ENCODE data around the gene CLSTN1.

The CLSTN1 gene

DNA sequence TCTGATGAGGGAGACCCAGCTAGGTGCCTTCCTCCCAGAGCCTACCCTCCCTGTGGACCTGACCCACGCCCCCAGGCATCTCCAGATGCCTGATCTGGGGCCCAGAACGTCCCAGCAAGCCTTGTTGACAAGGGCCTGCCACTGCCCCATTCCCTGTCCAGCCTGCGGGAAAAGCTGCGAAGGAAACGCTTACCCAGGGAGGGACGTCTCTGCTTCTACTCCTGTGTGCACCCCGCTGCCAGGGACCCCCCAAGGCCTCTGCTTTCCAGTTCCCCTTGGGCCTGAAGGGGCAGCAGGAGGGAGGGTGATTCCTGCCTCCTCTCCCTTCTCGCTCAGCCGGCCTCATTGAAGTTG lies 11.6 kb upstream of the CLSTN1 start:
- Mint-ChIP-seq H3K36me3 (ENCODE audit: insufficient read depth) (no peaks in the 10 kb centered on the region), H3K27ac (ENCODE audit: low read depth) (peak overlapping the region; percentile 41), H3K4me3 (no peak overlapping the region), H3K27me3 (no peaks in the 10 kb centered on the region), H3K4me1 (peaks cover 7% of the 10 kb centered on the region), H3K9me3 (no peaks in the 10 kb centered on the region)
- no peak for DNase-seq (ENCODE audit: low spot score in 2 of 2)
- no peak for ATAC-seq (replicated peaks; ENCODE audit: extremely low read depth, poor library complexity, severe bottlenecking)

- no peaks in the 10 kb centered on the region for H3K27me3 Mint-ChIP-seq
Observed at GRCh38 chr1:9833632-9834031, 9.9 kb upstream of the CLSTN1 start.

GRCh38 chr1:9827558-9828185 lies 3.9 kb upstream of the CLSTN1 start:
- ATAC-seq (replicated peaks; ENCODE audit: extremely low read depth, poor library complexity, severe bottlenecking) = no peak
- DNase-seq (ENCODE audit: low spot score in 2 of 2) = no peak
- no peak overlapping the region for H3K4me3 Mint-ChIP-seq

More at GRCh38 chr1:9833632-9834031, 9.9 kb upstream of the CLSTN1 start:
- H3K4me3 Mint-ChIP-seq = no peak overlapping the region
- ATAC-seq (replicated peaks; ENCODE audit: extremely low read depth, poor library complexity, severe bottlenecking) (no peak), DNase-seq (ENCODE audit: low spot score in 2 of 2) (no peak)
- H3K4me1 Mint-ChIP-seq = peaks cover 7% of the 10 kb centered on the region
- H3K36me3 Mint-ChIP-seq (ENCODE audit: insufficient read depth) = no peaks in the 10 kb centered on the region
- no peaks in the 10 kb centered on the region for H3K9me3 Mint-ChIP-seq
- no peak overlapping the region for H3K27ac Mint-ChIP-seq (ENCODE audit: low read depth)

GRCh38 chr1:9826616-9827015 lies 2.9 kb upstream of the CLSTN1 start:
- Mint-ChIP-seq H3K4me1 (peaks cover 28% of the 10 kb centered on the region), H3K9me3 (no peaks in the 10 kb centered on the region), H3K36me3 (ENCODE audit: insufficient read depth) (peaks cover 16% of the 10 kb centered on the region), H3K4me3 (no peak overlapping the region), H3K27ac (ENCODE audit: low read depth) (no peak overlapping the region), H3K27me3 (no peaks in the 10 kb centered on the region)
- DNase-seq (ENCODE audit: low spot score in 2 of 2) (no peak), ATAC-seq (replicated peaks; ENCODE audit: extremely low read depth, poor library complexity, severe bottlenecking) (no peak)

More at GRCh38 chr1:9827558-9828185, 3.9 kb upstream of the CLSTN1 start:
- Mint-ChIP-seq H3K27me3 (no peaks in the 10 kb centered on the region), H3K36me3 (ENCODE audit: insufficient read depth) (peaks cover 15% of the 10 kb centered on the region), H3K27ac (ENCODE audit: low read depth) (no peak overlapping the region), H3K9me3 (no peaks in the 10 kb centered on the region), H3K4me1 (peaks cover 18% of the 10 kb centered on the region)

GRCh38 chr1:9826087-9826486 lies 2.3 kb upstream of the CLSTN1 start:
- H3K9me3 Mint-ChIP-seq = no peaks in the 10 kb centered on the region
- ATAC-seq (replicated peaks; ENCODE audit: extremely low read depth, poor library complexity, severe bottlenecking) (no peak), DNase-seq (ENCODE audit: low spot score in 2 of 2) (no peak)
- H3K27ac Mint-ChIP-seq (ENCODE audit: low read depth) = peak overlapping the region; percentile 58
- H3K36me3 Mint-ChIP-seq (ENCODE audit: insufficient read depth) = peaks cover 16% of the 10 kb centered on the region
- H3K4me1 Mint-ChIP-seq = peaks cover 28% of the 10 kb centered on the region
- no peaks in the 10 kb centered on the region for H3K27me3 Mint-ChIP-seq
- H3K4me3 Mint-ChIP-seq = peak overlapping the region; percentile 89

DNA sequence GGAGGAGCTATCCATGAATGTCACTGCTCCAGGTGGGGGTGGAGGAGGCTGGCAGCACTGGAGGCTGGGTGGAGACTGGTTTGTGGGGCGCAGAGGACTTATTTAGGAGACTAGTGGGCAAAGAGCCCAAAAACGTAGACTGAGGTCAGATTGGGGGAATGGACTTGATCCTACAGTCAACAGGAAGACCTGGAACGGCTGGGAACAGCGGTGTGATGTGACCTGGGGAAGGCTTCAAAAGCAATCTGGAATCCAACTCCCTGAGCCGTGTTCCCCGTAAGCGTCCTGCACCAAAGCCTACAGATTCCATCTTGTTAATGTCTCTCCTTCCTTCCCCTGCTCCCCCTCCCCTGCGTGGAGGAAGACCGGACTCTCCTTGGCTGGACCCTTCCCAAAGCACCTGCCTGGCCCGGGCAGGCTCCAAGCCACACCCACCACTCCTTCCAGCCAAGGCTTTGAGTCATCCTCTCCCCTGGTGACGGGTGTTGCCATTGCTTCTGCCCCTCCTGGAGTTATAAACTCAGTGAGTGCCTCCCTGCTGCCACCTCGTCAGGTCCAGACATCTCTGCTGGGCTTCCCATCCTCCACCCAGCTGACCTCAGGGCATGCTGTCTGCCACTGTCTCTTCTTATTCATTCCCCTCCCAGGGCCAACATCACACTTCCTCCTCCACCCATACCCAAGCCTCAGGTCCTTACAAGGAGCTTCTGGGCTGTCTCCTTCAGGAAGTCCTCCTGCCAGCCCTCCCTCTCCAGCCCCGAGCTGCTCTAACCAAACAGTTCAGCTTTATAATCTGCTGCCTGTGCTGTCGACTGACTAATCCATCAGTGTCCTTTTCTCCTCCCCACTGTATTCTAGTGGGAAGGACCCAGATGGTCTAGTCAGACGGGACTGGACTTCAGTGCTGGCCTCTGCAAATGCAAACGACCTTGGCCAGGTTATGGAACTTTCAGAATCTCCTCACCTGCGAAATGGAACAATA lies 1.6 kb upstream of the CLSTN1 start:
- peak; percentile 22 to 37 for DNase-seq (ENCODE audit: low spot score in 2 of 2)
- no peaks in the 10 kb centered on the region for H3K27me3 Mint-ChIP-seq
- H3K36me3 Mint-ChIP-seq (ENCODE audit: insufficient read depth) = peaks cover 17% of the 10 kb centered on the region
- H3K9me3 Mint-ChIP-seq = no peaks in the 10 kb centered on the region
- H3K4me3 Mint-ChIP-seq = peak overlapping the region; percentile 89
- peak; percentile 31 for ATAC-seq (replicated peaks; ENCODE audit: extremely low read depth, poor library complexity, severe bottlenecking)
- H3K4me1 Mint-ChIP-seq = peaks cover 33% of the 10 kb centered on the region
- H3K27ac Mint-ChIP-seq (ENCODE audit: low read depth) = peak overlapping the region; percentile 58

- H3K9me3 Mint-ChIP-seq = no peaks in the 10 kb centered on the region
- peaks cover 38% of the 10 kb centered on the region for H3K4me1 Mint-ChIP-seq
- H3K27ac Mint-ChIP-seq (ENCODE audit: low read depth) = peak overlapping the region; percentile 58
- DNase-seq (ENCODE audit: low spot score in 2 of 2) = no peak
- H3K27me3 Mint-ChIP-seq = no peaks in the 10 kb centered on the region
- H3K36me3 Mint-ChIP-seq (ENCODE audit: insufficient read depth) = peaks cover 17% of the 10 kb centered on the region
- ATAC-seq (replicated peaks; ENCODE audit: extremely low read depth, poor library complexity, severe bottlenecking) = no peak
- H3K4me3 Mint-ChIP-seq = peak overlapping the region; percentile 89
Observed at GRCh38 chr1:9824702-9825089, 931 bp upstream of the CLSTN1 start.

DNA sequence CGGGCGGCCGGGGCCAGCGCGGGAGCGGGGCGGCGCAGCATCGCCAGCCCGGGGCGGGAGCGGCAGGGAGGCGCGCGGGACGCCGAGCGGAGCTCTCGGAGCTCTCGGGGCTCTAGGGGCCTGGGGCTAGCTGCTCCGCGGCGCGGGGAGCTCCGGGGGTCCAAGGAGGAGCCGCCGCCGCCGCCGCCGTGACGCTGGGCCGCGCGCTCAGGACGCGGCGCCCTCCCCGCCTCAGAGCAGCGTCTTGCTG lies 147 bp downstream of the CLSTN1 start:
- peak overlapping the region; percentile 89 for H3K4me3 Mint-ChIP-seq
- H3K36me3 Mint-ChIP-seq (ENCODE audit: insufficient read depth) = peaks cover 17% of the 10 kb centered on the region
- H3K27ac Mint-ChIP-seq (ENCODE audit: low read depth) = no peak overlapping the region
- ATAC-seq (replicated peaks; ENCODE audit: extremely low read depth, poor library complexity, severe bottlenecking) (peak; percentile 10), DNase-seq (ENCODE audit: low spot score in 2 of 2) (no peak)
- H3K4me1 Mint-ChIP-seq = peaks cover 38% of the 10 kb centered on the region
- no peaks in the 10 kb centered on the region for H3K9me3 Mint-ChIP-seq
- no peaks in the 10 kb centered on the region for H3K27me3 Mint-ChIP-seq

DNA sequence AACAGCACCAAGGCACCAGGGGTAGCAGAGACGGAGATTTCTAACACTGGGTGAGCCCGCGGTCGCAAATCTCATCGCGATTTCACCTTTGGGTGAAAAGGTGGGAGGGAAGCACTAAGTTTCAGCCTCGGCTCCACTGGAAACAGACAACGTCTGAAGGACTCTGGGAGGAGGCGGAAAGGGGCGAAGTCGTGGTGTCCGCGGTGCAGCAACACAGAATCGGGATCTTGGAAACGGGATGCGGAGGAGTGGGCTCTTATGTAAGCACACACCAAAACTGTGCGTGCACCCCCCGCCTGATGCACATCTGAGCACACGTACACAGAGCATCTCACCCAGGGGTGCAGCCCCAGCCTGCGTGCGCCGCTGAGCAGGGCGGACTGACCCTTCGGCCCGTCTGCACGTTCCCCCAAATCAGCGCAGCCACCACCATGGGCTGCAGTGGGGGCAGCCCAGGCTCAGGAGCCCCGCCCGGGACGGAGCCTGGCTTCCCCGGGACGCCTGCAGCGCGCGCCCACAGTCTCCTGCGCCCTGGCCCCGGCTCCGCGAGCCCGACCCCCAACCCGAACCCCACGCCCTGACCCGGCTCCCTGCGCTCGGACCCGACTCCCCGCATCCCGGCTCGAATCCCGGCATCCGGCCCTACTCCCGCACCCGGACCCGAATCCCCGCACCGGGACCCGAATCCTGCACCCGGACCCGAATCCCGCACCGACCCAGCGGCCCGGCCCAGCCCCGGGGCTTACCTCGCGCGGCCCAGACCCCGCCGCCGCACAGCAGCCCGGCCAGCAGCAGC lies 670 bp downstream of the CLSTN1 start:
- Mint-ChIP-seq H3K4me3 (peak overlapping the region; percentile 89), H3K36me3 (ENCODE audit: insufficient read depth) (peaks cover 17% of the 10 kb centered on the region), H3K4me1 (peaks cover 38% of the 10 kb centered on the region), H3K27me3 (no peaks in the 10 kb centered on the region), H3K9me3 (no peaks in the 10 kb centered on the region), H3K27ac (ENCODE audit: low read depth) (peak overlapping the region; percentile 75)
- DNase-seq (ENCODE audit: low spot score in 2 of 2) (peak in 1 of 2 donors; percentile 31), ATAC-seq (replicated peaks; ENCODE audit: extremely low read depth, poor library complexity, severe bottlenecking) (no peak)

DNA sequence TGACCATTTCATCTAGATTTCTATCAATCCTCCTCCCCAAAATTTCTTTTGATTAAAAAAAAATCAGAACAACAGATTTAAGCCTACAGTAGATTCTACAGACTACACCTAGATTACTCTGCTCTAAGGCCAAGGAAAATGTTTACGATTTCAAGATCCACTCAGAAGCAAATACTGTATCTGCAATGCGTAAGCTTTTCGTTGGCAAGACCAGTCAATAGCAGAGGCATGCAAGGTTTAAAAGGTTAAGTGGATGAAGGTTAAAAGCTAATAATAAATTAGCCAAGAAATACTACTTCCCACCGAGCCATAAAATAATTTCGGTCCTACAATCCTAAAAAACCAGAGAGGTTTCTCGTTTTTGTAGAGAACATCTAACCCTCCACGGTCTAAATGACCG lies 1.3 kb downstream of the CLSTN1 start:
- Mint-ChIP-seq H3K27ac (ENCODE audit: low read depth) (peak overlapping the region; percentile 75), H3K36me3 (ENCODE audit: insufficient read depth) (peaks cover 17% of the 10 kb centered on the region), H3K4me3 (peak overlapping the region; percentile 89), H3K27me3 (no peaks in the 10 kb centered on the region), H3K4me1 (peaks cover 38% of the 10 kb centered on the region), H3K9me3 (no peaks in the 10 kb centered on the region)
- no peak for DNase-seq (ENCODE audit: low spot score in 2 of 2)
- ATAC-seq (replicated peaks; ENCODE audit: extremely low read depth, poor library complexity, severe bottlenecking) = no peak

DNA sequence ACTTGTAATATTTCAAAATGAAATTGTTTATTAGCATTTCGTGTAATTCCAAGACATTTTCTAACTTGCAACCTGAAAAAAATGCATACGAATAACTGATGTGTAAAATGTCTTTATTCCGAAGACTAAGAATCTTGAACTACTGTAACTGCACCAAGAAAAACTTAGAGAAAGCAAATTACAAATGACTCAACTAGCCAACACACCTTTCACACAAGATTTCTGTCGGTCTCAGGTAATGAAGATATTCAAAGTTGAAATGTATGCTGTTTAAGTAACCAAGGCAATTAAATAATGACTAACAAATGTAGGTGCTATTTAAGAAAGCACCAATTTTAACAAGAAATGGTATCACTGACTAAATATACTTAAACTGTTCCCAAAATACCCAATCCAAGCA lies 2.1 kb downstream of the CLSTN1 start:
- Mint-ChIP-seq H3K4me1 (peaks cover 38% of the 10 kb centered on the region), H3K27ac (ENCODE audit: low read depth) (no peak overlapping the region), H3K27me3 (no peaks in the 10 kb centered on the region), H3K4me3 (peak overlapping the region; percentile 89), H3K36me3 (ENCODE audit: insufficient read depth) (peaks cover 17% of the 10 kb centered on the region), H3K9me3 (no peaks in the 10 kb centered on the region)
- no peak for ATAC-seq (replicated peaks; ENCODE audit: extremely low read depth, poor library complexity, severe bottlenecking)
- no peak for DNase-seq (ENCODE audit: low spot score in 2 of 2)

DNA sequence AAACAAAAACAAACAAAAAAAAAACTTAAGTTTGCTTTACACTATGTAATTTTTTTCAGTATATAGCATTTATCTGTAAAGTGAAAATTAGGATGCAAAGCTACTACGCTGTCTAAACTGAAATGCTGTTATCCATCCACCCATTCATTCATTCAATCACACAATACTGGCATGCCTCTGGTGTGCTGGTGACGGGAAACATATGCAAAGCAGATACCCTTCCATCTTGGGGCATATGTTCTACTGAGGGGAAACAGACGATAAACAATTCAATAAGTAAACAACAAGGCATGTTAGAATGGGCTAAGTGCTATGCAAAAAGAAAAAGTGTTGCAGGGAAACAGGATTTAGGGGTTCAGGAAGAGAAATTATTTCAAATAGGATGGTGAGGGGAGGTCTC lies 3.2 kb downstream of the CLSTN1 start:
- ATAC-seq (replicated peaks; ENCODE audit: extremely low read depth, poor library complexity, severe bottlenecking) = no peak
- no peak overlapping the region for H3K27ac Mint-ChIP-seq (ENCODE audit: low read depth)
- no peak overlapping the region for H3K4me3 Mint-ChIP-seq
- H3K27me3 Mint-ChIP-seq = no peaks in the 10 kb centered on the region
- peaks cover 37% of the 10 kb centered on the region for H3K4me1 Mint-ChIP-seq
- peaks cover 16% of the 10 kb centered on the region for H3K36me3 Mint-ChIP-seq (ENCODE audit: insufficient read depth)
- DNase-seq (ENCODE audit: low spot score in 2 of 2) = no peak
- H3K9me3 Mint-ChIP-seq = no peaks in the 10 kb centered on the region
